ENCODE results near the gene RSPO4. TPM values are rescaled to one million over a fixed set of nuclear protein-coding genes. Genes with fewer than 3 reads are reported as not detected.

Gene RSPO4
- total RNA-seq, 1 experiment from 2014 or later, result 6.7 TPM

DNA sequence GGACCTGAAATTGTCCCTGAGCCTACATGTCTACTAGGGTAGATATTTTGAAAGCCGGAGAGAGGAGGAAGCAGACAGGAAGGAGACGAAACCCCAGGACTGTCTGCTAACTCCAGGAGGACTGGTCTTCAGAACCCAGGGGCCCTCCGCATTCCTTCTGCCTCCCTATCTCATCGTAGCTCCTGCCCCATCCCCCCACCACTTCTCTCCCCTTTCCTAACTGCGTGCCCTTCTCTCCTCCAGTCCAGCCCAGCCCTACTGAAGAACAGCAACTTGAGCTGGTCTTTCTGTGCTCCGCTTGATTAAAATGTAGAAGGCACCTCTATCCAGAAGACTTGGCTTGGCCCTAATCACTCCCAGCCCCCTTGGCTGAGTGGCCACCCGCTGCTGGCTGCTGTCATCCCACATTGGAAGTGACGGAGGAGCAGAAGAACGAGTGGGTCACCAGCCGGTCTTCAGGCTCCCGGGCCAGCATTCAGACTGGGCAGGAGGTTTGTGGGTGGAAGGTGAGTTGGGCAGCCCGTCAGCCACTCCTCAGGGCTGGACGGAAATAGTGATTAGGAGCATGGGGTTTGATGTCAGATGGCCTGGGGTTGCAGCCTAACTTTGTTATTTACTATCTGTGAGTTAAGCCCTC lies 57.2 kb downstream of the RSPO4 start:
- Histone ChIP-seq H3K4ac (ENCODE audit: low read depth, low read length) (no peak overlapping the region), H3K27ac (ENCODE audit: insufficient read length, low read depth, low read length) (no peak overlapping the region), H2BK15ac (ENCODE audit: low read depth, low read length) (no peak overlapping the region), H4K91ac (ENCODE audit: insufficient read length, low read depth, low read length) (no peak overlapping the region), H3K9me3 (ENCODE audit: control insufficient read depth, low read depth, low read length) (no peaks in the 10 kb centered on the region), H3K23me2 (ENCODE audit: insufficient read length, low read depth, low read length, poor library complexity, severe bottlenecking) (no peaks in the 10 kb centered on the region), H4K8ac (replicated peaks; ENCODE audit: insufficient read length, low read depth, low read length) (no peak overlapping the region), H3K18ac (ENCODE audit: insufficient read length, low read depth, low read length) (no peak overlapping the region), H3K4me1 (ENCODE audit: insufficient read depth, low read length) (peaks cover 5% of the 10 kb centered on the region; the same call in 1 of the 2 replicates), H3K79me1 (ENCODE audit: insufficient read depth, low read depth, low read length, poor library complexity, severe bottlenecking) (no peaks in the 10 kb centered on the region), H3K23ac (ENCODE audit: insufficient read length, low read depth, low read length) (no peak overlapping the region), H2BK5ac (ENCODE audit: insufficient read length, low read length) (no peak overlapping the region), H3K27me3 (ENCODE audit: insufficient read depth, low read length) (no peaks in the 10 kb centered on the region), H3K56ac (ENCODE audit: insufficient read length, low read depth, low read length) (no peak overlapping the region), H4K5ac (ENCODE audit: insufficient read length, low read depth, low read length) (no peak overlapping the region), H2BK12ac (ENCODE audit: insufficient read length, low read depth, low read length) (no peak overlapping the region), H2BK20ac (ENCODE audit: low read depth, low read length, poor library complexity, severe bottlenecking) (no peak overlapping the region), H2AK5ac (ENCODE audit: insufficient read length, low read length) (no peak overlapping the region), H3K4me2 (ENCODE audit: insufficient read depth, insufficient read length, low read length) (no peak overlapping the region), H3K79me2 (ENCODE audit: insufficient read depth, low read length) (no peaks in the 10 kb centered on the region), H4K20me1 (ENCODE audit: control insufficient read depth, insufficient read depth, insufficient read length) (no peaks in the 10 kb centered on the region), H3T11ph (ENCODE audit: low read length) (no peak overlapping the region), H3K14ac (ENCODE audit: insufficient read depth, low read length) (no peak overlapping the region), H3K9ac (ENCODE audit: extremely low read depth, insufficient read length, low read length) (no peak overlapping the region), H2BK120ac (ENCODE audit: low read depth, low read length, poor library complexity, severe bottlenecking) (no peak overlapping the region), H2AFZ (ENCODE audit: low read length) (no peak overlapping the region)
- peaks cover 10% of the 10 kb centered on the region for H3K27me3 Mint-ChIP-seq (ENCODE audit: low read depth)
- no CpG with 5 or more reads among the region's 13 CpGs for WGBS (ENCODE audit: extremely low coverage, insufficient read length, low lambda C conversion rate)
- TF ChIP-seq, protein P1, sequence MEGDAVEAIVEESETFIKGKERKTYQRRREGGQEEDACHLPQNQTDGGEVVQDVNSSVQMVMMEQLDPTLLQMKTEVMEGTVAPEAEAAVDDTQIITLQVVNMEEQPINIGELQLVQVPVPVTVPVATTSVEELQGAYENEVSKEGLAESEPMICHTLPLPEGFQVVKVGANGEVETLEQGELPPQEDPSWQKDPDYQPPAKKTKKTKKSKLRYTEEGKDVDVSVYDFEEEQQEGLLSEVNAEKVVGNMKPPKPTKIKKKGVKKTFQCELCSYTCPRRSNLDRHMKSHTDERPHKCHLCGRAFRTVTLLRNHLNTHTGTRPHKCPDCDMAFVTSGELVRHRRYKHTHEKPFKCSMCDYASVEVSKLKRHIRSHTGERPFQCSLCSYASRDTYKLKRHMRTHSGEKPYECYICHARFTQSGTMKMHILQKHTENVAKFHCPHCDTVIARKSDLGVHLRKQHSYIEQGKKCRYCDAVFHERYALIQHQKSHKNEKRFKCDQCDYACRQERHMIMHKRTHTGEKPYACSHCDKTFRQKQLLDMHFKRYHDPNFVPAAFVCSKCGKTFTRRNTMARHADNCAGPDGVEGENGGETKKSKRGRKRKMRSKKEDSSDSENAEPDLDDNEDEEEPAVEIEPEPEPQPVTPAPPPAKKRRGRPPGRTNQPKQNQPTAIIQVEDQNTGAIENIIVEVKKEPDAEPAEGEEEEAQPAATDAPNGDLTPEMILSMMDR (conservative IDR thresholded peaks at IDR 0.05), result no peak
- peak overlapping the region; percentile 5 to 30; a peak in 2 of 5 replicates for H3K4me3 Mint-ChIP-seq
- H3K4me1 Mint-ChIP-seq, result peaks cover 31 to 32% of the 10 kb centered on the region in 2 experiments
- H3K9me3 Mint-ChIP-seq, result no peaks in the 10 kb centered on the region; a peak in 1 of 5 replicates
- H3K27ac Mint-ChIP-seq, result peak overlapping the region in 2 of 3 experiments; percentile 37 to 39; a peak in 3 of 7 replicates
- no peak for DNase-seq
- H3K36me3 Mint-ChIP-seq (ENCODE audit: insufficient read depth in 1 of 3, low read depth in 3 of 3), result no peaks in the 10 kb centered on the region

Measured in H9 (cell line).